ENCODE results near the gene NDFIP2.

- TF ChIP-seq CTCF (IDR thresholded peaks at IDR 0.05) (no peak), POLR2A (IDR thresholded peaks at IDR 0.05) (no peak)
Measured at GRCh38 chr13:79451500-79451962, 29.4 kb upstream of the NDFIP2 start.
